Peyer's patch (tissue), 4 donors: ENCODE data around the gene AGO1.

Source experiments
- CTCF ChIP-seq, 6 experiments: fragments of 450-650 bp in 4 of 6; fragments of 200-600 bp in 2 of 6; sonication (generic) in 1 of 6; IDR thresholded peaks; one replicate each; pipeline ENCODE4 v1.5.1; 2017 to 2019; ENCODE audit warnings: antibody characterized with exemption in 6 of 6, mild to moderate bottlenecking in 3 of 6, moderate library complexity in 1 of 6
- POLR2A ChIP-seq, 2 donors: fragments of 450-650 bp; IDR thresholded peaks; one replicate each; pipeline ENCODE4 v1.5.1; 2017; ENCODE audit warnings: antibody characterized with exemption in 2 of 2, mild to moderate bottlenecking in 2 of 2, moderate library complexity in 2 of 2

- TF ChIP-seq CTCF (IDR thresholded peaks at IDR 0.05) (no peak), POLR2A (IDR thresholded peaks at IDR 0.05) (no peak)
Observed at GRCh38 chr1:35939484-35939883, 56.5 kb downstream of the AGO1 start.
